ENCODE measurements around the gene VPS54. TPM values are rescaled to one million over a fixed set of nuclear protein-coding genes. Genes with fewer than 3 reads are reported as not detected.
"Not testable (repeated sequence)": the region's sequence is repeated elsewhere in the genome, so short reads cannot be mapped to it uniquely, and the experiment has no call there.

VPS54 gene
- polyA plus RNA-seq, 3 donors, result 11.4 to 17.3 (median 11.5) TPM

GRCh38 chr2:63993871-63994270, 25.4 kb downstream of the VPS54 start:
- no peak overlapping the region for H3K4me3 Mint-ChIP-seq

GRCh38 chr2:63993130-63993584, 26.1 kb downstream of the VPS54 start:
- H3K4me1 Mint-ChIP-seq; DNase-seq; H3K27ac ChIP-seq (ENCODE audit: low read depth in 1 of 2, low read length in 2 of 2); H3K4me2 ChIP-seq (replicated peaks; ENCODE audit: extremely low read depth, low read length, poor library complexity, severe bottlenecking); H3K4me1 ChIP-seq (ENCODE audit: control insufficient read depth in 1 of 2, insufficient read depth in 2 of 2, low read length in 2 of 2); H3K4me3 ChIP-seq (replicated peaks in 1 of 3; ENCODE audit: low read depth in 2 of 3, low read length in 3 of 3); H3K4me3 Mint-ChIP-seq; H3K27me3 ChIP-seq (ENCODE audit: control insufficient read depth in 2 of 2, insufficient read depth in 2 of 2, low read length in 2 of 2); H2AFZ ChIP-seq (ENCODE audit: insufficient read depth, low read depth, low read length, poor library complexity, severe bottlenecking); H3K27me3 Mint-ChIP-seq (ENCODE audit: low read depth in 3 of 3); H3K9ac ChIP-seq (ENCODE audit: insufficient read depth, low read length, poor library complexity, severe bottlenecking); H3K36me3 ChIP-seq (replicated peaks in 1 of 2; ENCODE audit: control insufficient read depth in 1 of 2, insufficient read depth in 2 of 2, low read length in 2 of 2); intact Hi-C loops (cut with micrococcal nuclease); H3K27ac Mint-ChIP-seq: not testable (repeated sequence)
- 98% methylated on average over 8 of the region's 9 CpGs for WGBS (ENCODE audit: insufficient coverage)
- peaks cover 10% of the 10 kb centered on the region for H4K20me1 ChIP-seq (ENCODE audit: insufficient read depth, low read length)
- peaks cover 27 to 32% of the 10 kb centered on the region in 2 donors for H3K36me3 Mint-ChIP-seq
- H3K9me3 Mint-ChIP-seq, result peaks cover 25 to 42% (median 35%) of the 10 kb centered on the region in 7 donors
- H3K9me3 ChIP-seq (replicated peaks in 1 of 2; ENCODE audit: control insufficient read depth in 1 of 2, insufficient read depth in 1 of 2, low read length in 2 of 2), result peaks cover 24 to 36% of the 10 kb centered on the region in 2 donors
- peaks cover 20% of the 10 kb centered on the region for H3K79me2 ChIP-seq (ENCODE audit: insufficient read depth, low read length)

More at GRCh38 chr2:63993871-63994270, 25.4 kb downstream of the VPS54 start:
- TF ChIP-seq, protein P1, sequence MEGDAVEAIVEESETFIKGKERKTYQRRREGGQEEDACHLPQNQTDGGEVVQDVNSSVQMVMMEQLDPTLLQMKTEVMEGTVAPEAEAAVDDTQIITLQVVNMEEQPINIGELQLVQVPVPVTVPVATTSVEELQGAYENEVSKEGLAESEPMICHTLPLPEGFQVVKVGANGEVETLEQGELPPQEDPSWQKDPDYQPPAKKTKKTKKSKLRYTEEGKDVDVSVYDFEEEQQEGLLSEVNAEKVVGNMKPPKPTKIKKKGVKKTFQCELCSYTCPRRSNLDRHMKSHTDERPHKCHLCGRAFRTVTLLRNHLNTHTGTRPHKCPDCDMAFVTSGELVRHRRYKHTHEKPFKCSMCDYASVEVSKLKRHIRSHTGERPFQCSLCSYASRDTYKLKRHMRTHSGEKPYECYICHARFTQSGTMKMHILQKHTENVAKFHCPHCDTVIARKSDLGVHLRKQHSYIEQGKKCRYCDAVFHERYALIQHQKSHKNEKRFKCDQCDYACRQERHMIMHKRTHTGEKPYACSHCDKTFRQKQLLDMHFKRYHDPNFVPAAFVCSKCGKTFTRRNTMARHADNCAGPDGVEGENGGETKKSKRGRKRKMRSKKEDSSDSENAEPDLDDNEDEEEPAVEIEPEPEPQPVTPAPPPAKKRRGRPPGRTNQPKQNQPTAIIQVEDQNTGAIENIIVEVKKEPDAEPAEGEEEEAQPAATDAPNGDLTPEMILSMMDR (IDR thresholded peaks at IDR 0.05), result no peak
- Histone ChIP-seq H3K9ac (ENCODE audit: insufficient read depth, low read length, poor library complexity, severe bottlenecking) (no peak overlapping the region), H4K20me1 (ENCODE audit: insufficient read depth, low read length) (peaks cover 10% of the 10 kb centered on the region), H3K4me3 (replicated peaks in 1 of 3; ENCODE audit: low read depth in 2 of 3, low read length in 3 of 3) (no peak overlapping the region), H3K9me3 (replicated peaks in 1 of 2; ENCODE audit: control insufficient read depth in 1 of 2, insufficient read depth in 1 of 2, low read length in 2 of 2) (peaks cover 22 to 36% of the 10 kb centered on the region in 2 donors), H3K4me2 (replicated peaks; ENCODE audit: extremely low read depth, low read length, poor library complexity, severe bottlenecking) (no peak overlapping the region), H3K4me1 (ENCODE audit: control insufficient read depth in 1 of 2, insufficient read depth in 2 of 2, low read length in 2 of 2) (no peaks in the 10 kb centered on the region), H3K27ac (ENCODE audit: low read depth in 1 of 2, low read length in 2 of 2) (no peak overlapping the region), H3K79me2 (ENCODE audit: insufficient read depth, low read length) (peaks cover 20% of the 10 kb centered on the region), H2AFZ (ENCODE audit: insufficient read depth, low read depth, low read length, poor library complexity, severe bottlenecking) (no peak overlapping the region), H3K27me3 (ENCODE audit: control insufficient read depth in 2 of 2, insufficient read depth in 2 of 2, low read length in 2 of 2) (no peaks in the 10 kb centered on the region), H3K36me3 (replicated peaks in 1 of 2; ENCODE audit: control insufficient read depth in 1 of 2, insufficient read depth in 2 of 2, low read length in 2 of 2) (peaks cover 0 to 5% of the 10 kb centered on the region in 2 donors)
- H3K27me3 Mint-ChIP-seq (ENCODE audit: low read depth in 3 of 3), result no peaks in the 10 kb centered on the region
- DNase-seq, result no peak
- no CpG with 5 or more reads among the region's 5 CpGs for WGBS (ENCODE audit: insufficient coverage)
- intact Hi-C loops (cut with micrococcal nuclease), result no loop called here
- no peaks in the 10 kb centered on the region for H3K4me1 Mint-ChIP-seq
- H3K36me3 Mint-ChIP-seq, result peaks cover 28 to 37% of the 10 kb centered on the region in 2 donors
- no peak overlapping the region for H3K27ac Mint-ChIP-seq
- peaks cover 27 to 46% (median 40%) of the 10 kb centered on the region in 7 donors for H3K9me3 Mint-ChIP-seq
